Uterus (tissue), 2 donors: ENCODE results near the gene DNAH8.

ENCODE experiments used
- CTCF ChIP-seq, 4 experiments: fragments of 200-600 bp in 2 of 4; fragments of 450-650 bp in 2 of 4; sonication (generic) in 2 of 4; IDR thresholded peaks; one replicate each; pipeline ENCODE4 v1.5.1; 2016 to 2019; ENCODE audit warnings: antibody characterized with exemption in 4 of 4, mild to moderate bottlenecking in 2 of 4, moderate library complexity in 1 of 4
- POLR2A ChIP-seq, 2 donors: fragments of 450-650 bp; IDR thresholded peaks; one replicate each; pipeline ENCODE4 v1.6.1; 2016; ENCODE audit warnings: antibody characterized with exemption in 2 of 2, mild to moderate bottlenecking in 1 of 2, moderate library complexity in 1 of 2

GRCh38 chr6:38924791-38925509 lies 209.8 kb downstream of the DNAH8 start:
- TF ChIP-seq CTCF (IDR thresholded peaks at IDR 0.05) (no peak), POLR2A (IDR thresholded peaks at IDR 0.05) (no peak)
